Sigmoid colon (tissue), 7 donors: ENCODE data around the gene TMOD2. TPM values are rescaled to one million over a fixed set of nuclear protein-coding genes. Genes with fewer than 3 reads are reported as not detected.

Source experiments
- DNase-seq: peaks from one replicate; pipeline ENCODE4 v3.0.0-alpha.2; 2019
- H3K27ac ChIP-seq, 4 donors: fragments of 200-600 bp; sonication (generic); one replicate each; pipeline ENCODE4 v1.5.1; 2016 to 2019; ENCODE audit warnings: mild to moderate bottlenecking in 1 of 4
- H3K27me3 ChIP-seq, 3 donors: fragments of 200-600 bp; sonication (generic); one replicate each; pipeline ENCODE4 v1.5.1; 2019; ENCODE audit warnings: mild to moderate bottlenecking in 1 of 3
- H3K36me3 ChIP-seq, 4 donors: fragments of 200-600 bp; sonication (generic); one replicate each; pipeline ENCODE4 v1.5.1; 2016 to 2019
- H3K4me1 ChIP-seq, 4 donors: fragments of 200-600 bp; sonication (generic); one replicate each; pipeline ENCODE4 v1.5.1; 2017 to 2019
- H3K4me3 ChIP-seq, 4 donors: fragments of 200-600 bp; sonication (generic); one replicate each; pipeline ENCODE4 v1.5.1; 2017 to 2019; ENCODE audit warnings: mild to moderate bottlenecking in 2 of 4, moderate library complexity in 1 of 4
- H3K9me3 ChIP-seq, 4 donors: fragments of 200-600 bp in 3 of 4; sonication (generic) in 3 of 4; one replicate each; pipeline versions ENCODE4 v1.5.1 to v1.6.1; 2013 to 2019
- CTCF ChIP-seq, 4 experiments: fragments of 450-650 bp in 3 of 4; fragments of 200-600 bp in 1 of 4; IDR thresholded peaks; one replicate each; pipeline ENCODE4 v1.5.1; 2016 to 2019; ENCODE audit warnings: antibody characterized with exemption in 4 of 4, mild to moderate bottlenecking in 3 of 4, moderate library complexity in 2 of 4
- EP300 ChIP-seq, 4 donors: sonication (generic); formaldehyde crosslinking; IDR thresholded peaks; one replicate each; pipeline ENCODE4 v1.6.1; 2017; ENCODE audit warnings: antibody characterized with exemption in 4 of 4
- POLR2A ChIP-seq, 2 donors: fragments of 450-650 bp; IDR thresholded peaks; one replicate each; pipeline ENCODE4 v1.6.1; 2016; ENCODE audit warnings: antibody characterized with exemption in 2 of 2, mild to moderate bottlenecking in 2 of 2, moderate library complexity in 2 of 2
- POLR2AphosphoS5 ChIP-seq, 4 donors: sonication (generic); formaldehyde crosslinking; IDR thresholded peaks; one replicate each; pipeline ENCODE4 v1.6.1; 2017; ENCODE audit warnings: antibody characterized with exemption in 4 of 4
- WGBS, 2 donors: extraction: QIAGEN DNeasy Blood & Tissue Kit; methylation state at CpG; one replicate each; pipeline ENCODE4 v1.1.7; 2013; 5-methylcytosine and 5-hydroxymethylcytosine counted together
- intact Hi-C: fragments of 100-400 bp; cut with DNase I; formaldehyde crosslinking; loops from one replicate; pipeline ENCODE4 v1.15.1; 2023
- polyA plus RNA-seq, 3 donors: library from polyadenylated mRNA; stranded (reverse); fragments of 200-250 nt; gene quantifications; one replicate each; pipeline ENCODE4 v1.2.3, GENCODE V29; 2013
- total RNA-seq, 4 donors: library from RNA; depleted of rRNA; stranded (reverse); fragments of >200 nt; gene quantifications; one replicate each; pipeline ENCODE4 v1.1.0, GENCODE V29; 2016
- donor health status: healthy with polysubstance abuse.
- donor health status: Bipolar disorder and iron deficiency.
- donor health status: healthy.

Gene TMOD2
- total and polyA plus RNA-seq, 7 donors: 1.4 to 32.5 (median 18.1) TPM

- H3K27me3 ChIP-seq: no peaks in the 10 kb centered on the region
- TF ChIP-seq EP300 (IDR thresholded peaks at IDR 0.05): no peak
- no peak for TF ChIP-seq POLR2A (IDR thresholded peaks at IDR 0.05)
- no peak for TF ChIP-seq CTCF (IDR thresholded peaks at IDR 0.05)
- TF ChIP-seq POLR2AphosphoS5 (IDR thresholded peaks at IDR 0.05): no peak
- peak overlapping the region; percentile 86 to 96 (median 91) for H3K27ac ChIP-seq
- intact Hi-C loops: loop anchor here (5.0 kb wide), 1 partner anchor 39 kb away; no protein-coding TSS in a partner anchor
- H3K36me3 ChIP-seq: no peaks in the 10 kb centered on the region
- no peak overlapping the region for H3K4me3 ChIP-seq
- H3K9me3 ChIP-seq: no peaks in the 10 kb centered on the region
- WGBS, 2 donors: 76 to 78% methylated on average over 2 of the region's 2 CpGs
- H3K4me1 ChIP-seq: peaks cover 0 to 33% (median 21%) of the 10 kb centered on the region in 4 donors
- DNase-seq: no peak
These were observed 12.8 kb upstream of the TMOD2 start for GRCh38 chr15:51738553-51738952.

DNA sequence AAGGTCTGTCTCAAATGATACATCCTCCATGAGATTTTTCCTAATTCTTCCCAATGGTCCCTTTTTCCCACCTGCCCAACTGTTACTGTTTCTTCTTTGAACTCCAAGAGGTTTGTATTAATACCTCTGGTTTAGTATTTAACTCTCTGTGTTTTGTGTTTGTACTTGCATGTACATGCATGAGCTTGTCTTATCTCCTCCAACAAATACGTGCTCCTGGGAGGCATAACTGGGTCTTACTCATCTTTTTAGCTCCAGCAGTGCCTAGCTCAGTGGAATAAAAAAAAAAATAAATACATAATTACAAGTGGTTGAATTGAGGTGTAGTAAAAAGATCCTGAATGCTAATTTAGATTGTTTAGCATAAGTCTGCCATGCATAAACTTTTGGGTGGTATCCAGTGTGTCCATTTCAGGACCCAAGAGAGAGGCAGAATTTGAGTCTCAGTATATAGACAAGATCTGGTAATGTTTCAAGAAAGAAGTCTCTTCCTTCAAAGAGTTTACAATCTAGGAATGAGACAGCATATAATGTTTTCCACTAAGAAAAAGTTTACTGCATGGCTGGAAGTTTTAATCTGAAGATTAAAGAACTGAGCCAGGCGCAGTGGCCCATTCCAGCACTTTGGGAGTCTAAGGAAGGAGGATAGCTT, 12.2 kb upstream of the TMOD2 start:
- no peak overlapping the region for H3K4me3 ChIP-seq
- H3K27me3 ChIP-seq: no peaks in the 10 kb centered on the region
- peaks cover 0 to 33% (median 21%) of the 10 kb centered on the region in 4 donors for H3K4me1 ChIP-seq
- WGBS, 2 donors: 93 to 96% methylated on average over 2 of the region's 2 CpGs
- no peaks in the 10 kb centered on the region for H3K9me3 ChIP-seq
- H3K36me3 ChIP-seq: no peaks in the 10 kb centered on the region
- no peak for TF ChIP-seq POLR2A (IDR thresholded peaks at IDR 0.05)
- no peak for TF ChIP-seq CTCF (IDR thresholded peaks at IDR 0.05)
- TF ChIP-seq POLR2AphosphoS5 (IDR thresholded peaks at IDR 0.05): no peak
- TF ChIP-seq EP300 (IDR thresholded peaks at IDR 0.05): no peak
- intact Hi-C loops: loop anchor here (5.0 kb wide), 1 partner anchor 38 kb away; no protein-coding TSS in a partner anchor
- DNase-seq: no peak
- H3K27ac ChIP-seq: peak overlapping the region in 1 of 4 donors; percentile 96

GRCh38 chr15:51749307-51749706, 2.1 kb upstream of the TMOD2 start:
- no peak for TF ChIP-seq POLR2AphosphoS5 (IDR thresholded peaks at IDR 0.05)
- TF ChIP-seq POLR2A (IDR thresholded peaks at IDR 0.05): no peak
- TF ChIP-seq EP300 (IDR thresholded peaks at IDR 0.05): no peak
- no peak for TF ChIP-seq CTCF (IDR thresholded peaks at IDR 0.05)
- DNase-seq: no peak
- Histone ChIP-seq H3K4me3 (no peak overlapping the region), H3K9me3 (no peaks in the 10 kb centered on the region), H3K27me3 (no peaks in the 10 kb centered on the region), H3K4me1 (peaks cover 0 to 24% (median 10%) of the 10 kb centered on the region in 4 donors), H3K36me3 (no peaks in the 10 kb centered on the region), H3K27ac (no peak overlapping the region)
- intact Hi-C loops: no loop called here
- 82 to 93% methylated on average over 5 of the region's 5 CpGs for whole genome bisulfite sequencing, 2 donors

GRCh38 chr15:51750186-51750585, 1.2 kb upstream of the TMOD2 start:
- Histone ChIP-seq H3K27me3 (no peaks in the 10 kb centered on the region), H3K27ac (no peak overlapping the region), H3K4me1 (peaks cover 0 to 24% (median 10%) of the 10 kb centered on the region in 4 donors), H3K4me3 (no peak overlapping the region), H3K9me3 (no peaks in the 10 kb centered on the region), H3K36me3 (no peaks in the 10 kb centered on the region)
- WGBS, 2 donors: 73 to 77% methylated on average over 4 of the region's 4 CpGs
- TF ChIP-seq POLR2A (IDR thresholded peaks at IDR 0.05) (no peak), CTCF (IDR thresholded peaks at IDR 0.05) (no peak), EP300 (IDR thresholded peaks at IDR 0.05) (no peak), POLR2AphosphoS5 (IDR thresholded peaks at IDR 0.05) (no peak)
- DNase-seq: no peak
- intact Hi-C loops: loop anchor here (2.0 kb wide), 1 partner anchor 13 kb away; the partner anchor contains the start of gene LYSMD2
